GM23338 (cell line): ENCODE results near the gene FETUB. TPM values are rescaled to one million over a fixed set of nuclear protein-coding genes. Genes with fewer than 3 reads are reported as not detected.

Experiments
- ATAC-seq: fragments of 200-7000 bp; cut with Tn5 transposase; 3 replicates; pipeline ENCODE4 v1.9.1; 2020
- DNase-seq: peaks from one replicate; pipeline ENCODE4 v3.0.0-alpha.2; 2015; ENCODE audit warnings: low spot score
- H2AFZ ChIP-seq: fragments of 200-600 bp; sonication (generic); 2 replicates; pipeline ENCODE4 v1.8.0; 2016; ENCODE audit warnings: antibody characterized with exemption, mild to moderate bottlenecking, moderate library complexity
- H3F3A ChIP-seq: fragments of 200-600 bp; sonication (generic); replicated peaks from 2 replicates; pipeline ENCODE4 v1.8.0; 2017; ENCODE audit warnings: antibody characterized with exemption, mixed run types, low read depth
- H3K27ac ChIP-seq: fragments of 200-600 bp; sonication (generic); 2 replicates; pipeline ENCODE4 v1.6.1; 2016; ENCODE audit warnings: low read depth
- H3K27me3 ChIP-seq: fragments of 200-600 bp; sonication (generic); 2 replicates; pipeline ENCODE4 v1.8.0; 2016; ENCODE audit warnings: mild to moderate bottlenecking, mixed run types, moderate library complexity; ENCODE audit not compliant: insufficient read depth
- H3K36me3 ChIP-seq: fragments of 200-600 bp; sonication (generic); 2 replicates; pipeline ENCODE4 v1.8.0; 2016; ENCODE audit warnings: mild to moderate bottlenecking; ENCODE audit not compliant: insufficient read depth
- H3K4me1 ChIP-seq: fragments of 200-600 bp; sonication (generic); 2 replicates; pipeline ENCODE4 v1.8.0; 2016; ENCODE audit warnings: mild to moderate bottlenecking, moderate library complexity; ENCODE audit not compliant: insufficient read depth
- H3K4me2 ChIP-seq: fragments of 200-600 bp; sonication (generic); 2 replicates; pipeline ENCODE4 v1.7.1; 2017; ENCODE audit warnings: mixed run types
- H3K4me3 ChIP-seq: fragments of 200-600 bp; sonication (generic); 2 replicates; pipeline ENCODE4 v1.6.1; 2016; ENCODE audit warnings: mixed run types
- H3K79me2 ChIP-seq: fragments of 200-600 bp; sonication (generic); replicated peaks from 2 replicates; pipeline ENCODE4 v1.8.0; 2017; ENCODE audit warnings: mild to moderate bottlenecking; ENCODE audit not compliant: insufficient read depth
- H3K9me2 ChIP-seq: fragments of 200-600 bp; sonication (generic); 2 replicates; pipeline ENCODE4 v1.8.0; 2017; ENCODE audit not compliant: insufficient read depth
- H4K20me1 ChIP-seq: fragments of 200-600 bp; sonication (generic); replicated peaks from 2 replicates; pipeline ENCODE4 v1.8.0; 2017; ENCODE audit warnings: mild to moderate bottlenecking; ENCODE audit not compliant: insufficient read depth
- H3K27ac Mint-ChIP-seq: 2 replicates; pipeline ENCODE4 v1.8.0; 2020; ENCODE audit warnings: inconsistent platforms, mild to moderate bottlenecking, moderate library complexity, mixed read lengths
- H3K27me3 Mint-ChIP-seq: 3 replicates; pipeline ENCODE4 v1.8.0; 2022; ENCODE audit warnings: low read depth, mild to moderate bottlenecking, moderate library complexity, mixed read lengths, inconsistent platforms; ENCODE audit not compliant: insufficient read depth, poor library complexity
- H3K36me3 Mint-ChIP-seq: 3 replicates; pipeline ENCODE4 v1.8.0; 2021; ENCODE audit warnings: low read depth, mild to moderate bottlenecking, inconsistent platforms, moderate library complexity, mixed read lengths
- H3K4me1 Mint-ChIP-seq: 3 replicates; pipeline ENCODE4 v1.8.0; 2020; ENCODE audit warnings: mild to moderate bottlenecking, inconsistent platforms, mixed read lengths
- H3K4me3 Mint-ChIP-seq: 3 replicates; pipeline ENCODE4 v1.8.0; 2021; ENCODE audit warnings: moderate library complexity, mild to moderate bottlenecking, inconsistent platforms, mixed read lengths
- H3K9me3 Mint-ChIP-seq: 3 replicates; pipeline ENCODE4 v1.8.0; 2020; ENCODE audit warnings: moderate library complexity, mild to moderate bottlenecking, inconsistent platforms, mixed read lengths
- CREB1 ChIP-seq: fragments of 250-450 bp; sonication (Bioruptor Pico); IDR thresholded peaks from 2 replicates; pipeline ENCODE4 v1.5.0; 2020; ENCODE audit warnings: low read depth, mild to moderate bottlenecking, moderate library complexity
- EZH2 ChIP-seq: fragments of 200-600 bp; sonication (generic); IDR thresholded peaks from one replicate; pipeline ENCODE4 v1.8.0; 2017; ENCODE audit warnings: antibody characterized with exemption, mild to moderate bottlenecking, low read depth; ENCODE audit not compliant: unreplicated experiment
- EZH2phosphoT487 ChIP-seq: fragments of 200-600 bp; sonication (generic); IDR thresholded peaks from one replicate; pipeline ENCODE4 v1.8.1; 2018; ENCODE audit warnings: antibody characterized with exemption; ENCODE audit not compliant: unreplicated experiment
- JUNB ChIP-seq: IDR thresholded peaks from one replicate; pipeline ENCODE4 v1.6.1; 2016; ENCODE audit warnings: antibody characterized with exemption; ENCODE audit not compliant: unreplicated experiment
- NANOG ChIP-seq: IDR thresholded peaks from 2 replicates; pipeline ENCODE4 v1.6.1; 2016; ENCODE audit warnings: antibody characterized with exemption, borderline replicate concordance
- STAT1 ChIP-seq: IDR thresholded peaks from one replicate; pipeline ENCODE4 v1.6.1; 2016; ENCODE audit warnings: antibody characterized with exemption; ENCODE audit not compliant: unreplicated experiment
- ZNF114 ChIP-seq: fragments of 250-450 bp; sonication (Bioruptor Pico); IDR thresholded peaks from 2 replicates; pipeline ENCODE4 v1.5.0; 2020; ENCODE audit warnings: mild to moderate bottlenecking, moderate library complexity
- ZNF331 ChIP-seq: fragments of 250-450 bp; sonication (Bioruptor Pico); IDR thresholded peaks from 2 replicates; pipeline ENCODE4 v1.5.0; 2020; ENCODE audit warnings: low read depth, mild to moderate bottlenecking, moderate library complexity
- polyA plus RNA-seq: library from polyadenylated mRNA; unstranded; fragments of >200 nt; fragmentation: Nextera tagmentation; extraction: Ambion mirVana; gene quantifications from 2 replicates; pipeline ENCODE4 v1.2.1, GENCODE V29; 2016
- total RNA-seq: library from RNA; depleted of rRNA; stranded (reverse); fragments of >200 nt; shearing (Covaris generic); gene quantifications from 2 replicates; pipeline ENCODE4 v1.2.3, GENCODE V29; 2014
- TF ChIP-seq, protein P1 (sequence below), 2 experiments: fragments of 200-600 bp in 1 of 2; sonication (generic) in 1 of 2; conservative IDR thresholded peaks; 2 replicates each; pipeline versions ENCODE4 v1.5.1 to v1.6.1; 2016 to 2017; ENCODE audit warnings: antibody characterized with exemption in 2 of 2, low read depth in 2 of 2, mild to moderate bottlenecking in 2 of 2, moderate library complexity in 1 of 2
- TF ChIP-seq, protein P2 (sequence below): IDR thresholded peaks from 2 replicates; pipeline ENCODE4 v1.6.1; 2016; ENCODE audit warnings: antibody characterized with exemption
- TF ChIP-seq, protein P3 (sequence below): fragments of 250-450 bp; sonication (Bioruptor Pico); IDR thresholded peaks from 2 replicates; pipeline ENCODE4 v1.5.0; 2020; ENCODE audit warnings: mild to moderate bottlenecking, moderate library complexity
- TF ChIP-seq, protein P4 (sequence below): IDR thresholded peaks from one replicate; pipeline ENCODE4 v1.6.1; 2018; ENCODE audit warnings: antibody characterized with exemption; ENCODE audit not compliant: unreplicated experiment

The FETUB gene
- total and polyA plus RNA-seq, 2 experiments from 2014 or later = 0.26 TPM; not detected in 1

DNA sequence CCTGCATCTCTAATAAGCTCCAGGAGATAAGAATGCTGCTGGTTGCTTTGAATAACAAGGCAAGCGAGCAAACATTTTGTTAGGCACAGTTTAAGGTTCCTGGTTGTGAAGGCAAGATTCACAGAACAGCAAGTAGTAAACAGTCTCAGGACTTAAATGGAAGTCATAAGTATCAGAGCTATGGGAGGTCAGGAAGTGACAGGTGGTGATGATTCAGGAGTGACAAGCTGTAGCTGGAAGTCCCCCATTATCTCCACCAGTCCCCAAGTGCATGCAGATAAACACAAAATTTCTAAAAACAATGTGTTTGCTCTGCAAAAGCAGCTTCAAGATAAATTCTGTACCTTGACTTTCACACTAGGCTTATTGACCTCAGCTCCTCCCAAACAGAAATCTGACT is 3.3 kb downstream of the FETUB start:
- Histone ChIP-seq H2AFZ (no peak overlapping the region), H3K79me2 (no peaks in the 10 kb centered on the region), H3K27ac (no peak overlapping the region), H3K4me1 (peaks cover 33% of the 10 kb centered on the region), H3K27me3 (no peaks in the 10 kb centered on the region), H3K4me3 (no peak overlapping the region), H3K9me2 (no peaks in the 10 kb centered on the region), H4K20me1 (no peaks in the 10 kb centered on the region), H3K36me3 (no peaks in the 10 kb centered on the region), H3F3A (no peaks in the 10 kb centered on the region), H3K4me2 (peak overlapping the region; percentile 27)
- H3K27me3 Mint-ChIP-seq = peaks cover 1% of the 10 kb centered on the region
- ATAC-seq (peak; percentile 40; the same call in 2 of the 3 replicates), DNase-seq (peak; percentile 30)
- TF ChIP-seq, protein P1, sequence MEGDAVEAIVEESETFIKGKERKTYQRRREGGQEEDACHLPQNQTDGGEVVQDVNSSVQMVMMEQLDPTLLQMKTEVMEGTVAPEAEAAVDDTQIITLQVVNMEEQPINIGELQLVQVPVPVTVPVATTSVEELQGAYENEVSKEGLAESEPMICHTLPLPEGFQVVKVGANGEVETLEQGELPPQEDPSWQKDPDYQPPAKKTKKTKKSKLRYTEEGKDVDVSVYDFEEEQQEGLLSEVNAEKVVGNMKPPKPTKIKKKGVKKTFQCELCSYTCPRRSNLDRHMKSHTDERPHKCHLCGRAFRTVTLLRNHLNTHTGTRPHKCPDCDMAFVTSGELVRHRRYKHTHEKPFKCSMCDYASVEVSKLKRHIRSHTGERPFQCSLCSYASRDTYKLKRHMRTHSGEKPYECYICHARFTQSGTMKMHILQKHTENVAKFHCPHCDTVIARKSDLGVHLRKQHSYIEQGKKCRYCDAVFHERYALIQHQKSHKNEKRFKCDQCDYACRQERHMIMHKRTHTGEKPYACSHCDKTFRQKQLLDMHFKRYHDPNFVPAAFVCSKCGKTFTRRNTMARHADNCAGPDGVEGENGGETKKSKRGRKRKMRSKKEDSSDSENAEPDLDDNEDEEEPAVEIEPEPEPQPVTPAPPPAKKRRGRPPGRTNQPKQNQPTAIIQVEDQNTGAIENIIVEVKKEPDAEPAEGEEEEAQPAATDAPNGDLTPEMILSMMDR (conservative IDR thresholded peaks at IDR 0.05; ENCODE audit: low read depth in 2 of 2) = no peak
- TF ChIP-seq ZNF114 (CRISPR knock-in tag) (no peak), ZNF331 (CRISPR knock-in tag) (no peak), NANOG (no peak), JUNB (no peak), STAT1 (no peak), EZH2 (no peak), CREB1 (CRISPR knock-in tag) (no peak), EZH2phosphoT487 (no peak)
- TF ChIP-seq, protein P2, sequence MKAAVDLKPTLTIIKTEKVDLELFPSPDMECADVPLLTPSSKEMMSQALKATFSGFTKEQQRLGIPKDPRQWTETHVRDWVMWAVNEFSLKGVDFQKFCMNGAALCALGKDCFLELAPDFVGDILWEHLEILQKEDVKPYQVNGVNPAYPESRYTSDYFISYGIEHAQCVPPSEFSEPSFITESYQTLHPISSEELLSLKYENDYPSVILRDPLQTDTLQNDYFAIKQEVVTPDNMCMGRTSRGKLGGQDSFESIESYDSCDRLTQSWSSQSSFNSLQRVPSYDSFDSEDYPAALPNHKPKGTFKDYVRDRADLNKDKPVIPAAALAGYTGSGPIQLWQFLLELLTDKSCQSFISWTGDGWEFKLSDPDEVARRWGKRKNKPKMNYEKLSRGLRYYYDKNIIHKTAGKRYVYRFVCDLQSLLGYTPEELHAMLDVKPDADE = no peak
- TF ChIP-seq, protein P3, sequence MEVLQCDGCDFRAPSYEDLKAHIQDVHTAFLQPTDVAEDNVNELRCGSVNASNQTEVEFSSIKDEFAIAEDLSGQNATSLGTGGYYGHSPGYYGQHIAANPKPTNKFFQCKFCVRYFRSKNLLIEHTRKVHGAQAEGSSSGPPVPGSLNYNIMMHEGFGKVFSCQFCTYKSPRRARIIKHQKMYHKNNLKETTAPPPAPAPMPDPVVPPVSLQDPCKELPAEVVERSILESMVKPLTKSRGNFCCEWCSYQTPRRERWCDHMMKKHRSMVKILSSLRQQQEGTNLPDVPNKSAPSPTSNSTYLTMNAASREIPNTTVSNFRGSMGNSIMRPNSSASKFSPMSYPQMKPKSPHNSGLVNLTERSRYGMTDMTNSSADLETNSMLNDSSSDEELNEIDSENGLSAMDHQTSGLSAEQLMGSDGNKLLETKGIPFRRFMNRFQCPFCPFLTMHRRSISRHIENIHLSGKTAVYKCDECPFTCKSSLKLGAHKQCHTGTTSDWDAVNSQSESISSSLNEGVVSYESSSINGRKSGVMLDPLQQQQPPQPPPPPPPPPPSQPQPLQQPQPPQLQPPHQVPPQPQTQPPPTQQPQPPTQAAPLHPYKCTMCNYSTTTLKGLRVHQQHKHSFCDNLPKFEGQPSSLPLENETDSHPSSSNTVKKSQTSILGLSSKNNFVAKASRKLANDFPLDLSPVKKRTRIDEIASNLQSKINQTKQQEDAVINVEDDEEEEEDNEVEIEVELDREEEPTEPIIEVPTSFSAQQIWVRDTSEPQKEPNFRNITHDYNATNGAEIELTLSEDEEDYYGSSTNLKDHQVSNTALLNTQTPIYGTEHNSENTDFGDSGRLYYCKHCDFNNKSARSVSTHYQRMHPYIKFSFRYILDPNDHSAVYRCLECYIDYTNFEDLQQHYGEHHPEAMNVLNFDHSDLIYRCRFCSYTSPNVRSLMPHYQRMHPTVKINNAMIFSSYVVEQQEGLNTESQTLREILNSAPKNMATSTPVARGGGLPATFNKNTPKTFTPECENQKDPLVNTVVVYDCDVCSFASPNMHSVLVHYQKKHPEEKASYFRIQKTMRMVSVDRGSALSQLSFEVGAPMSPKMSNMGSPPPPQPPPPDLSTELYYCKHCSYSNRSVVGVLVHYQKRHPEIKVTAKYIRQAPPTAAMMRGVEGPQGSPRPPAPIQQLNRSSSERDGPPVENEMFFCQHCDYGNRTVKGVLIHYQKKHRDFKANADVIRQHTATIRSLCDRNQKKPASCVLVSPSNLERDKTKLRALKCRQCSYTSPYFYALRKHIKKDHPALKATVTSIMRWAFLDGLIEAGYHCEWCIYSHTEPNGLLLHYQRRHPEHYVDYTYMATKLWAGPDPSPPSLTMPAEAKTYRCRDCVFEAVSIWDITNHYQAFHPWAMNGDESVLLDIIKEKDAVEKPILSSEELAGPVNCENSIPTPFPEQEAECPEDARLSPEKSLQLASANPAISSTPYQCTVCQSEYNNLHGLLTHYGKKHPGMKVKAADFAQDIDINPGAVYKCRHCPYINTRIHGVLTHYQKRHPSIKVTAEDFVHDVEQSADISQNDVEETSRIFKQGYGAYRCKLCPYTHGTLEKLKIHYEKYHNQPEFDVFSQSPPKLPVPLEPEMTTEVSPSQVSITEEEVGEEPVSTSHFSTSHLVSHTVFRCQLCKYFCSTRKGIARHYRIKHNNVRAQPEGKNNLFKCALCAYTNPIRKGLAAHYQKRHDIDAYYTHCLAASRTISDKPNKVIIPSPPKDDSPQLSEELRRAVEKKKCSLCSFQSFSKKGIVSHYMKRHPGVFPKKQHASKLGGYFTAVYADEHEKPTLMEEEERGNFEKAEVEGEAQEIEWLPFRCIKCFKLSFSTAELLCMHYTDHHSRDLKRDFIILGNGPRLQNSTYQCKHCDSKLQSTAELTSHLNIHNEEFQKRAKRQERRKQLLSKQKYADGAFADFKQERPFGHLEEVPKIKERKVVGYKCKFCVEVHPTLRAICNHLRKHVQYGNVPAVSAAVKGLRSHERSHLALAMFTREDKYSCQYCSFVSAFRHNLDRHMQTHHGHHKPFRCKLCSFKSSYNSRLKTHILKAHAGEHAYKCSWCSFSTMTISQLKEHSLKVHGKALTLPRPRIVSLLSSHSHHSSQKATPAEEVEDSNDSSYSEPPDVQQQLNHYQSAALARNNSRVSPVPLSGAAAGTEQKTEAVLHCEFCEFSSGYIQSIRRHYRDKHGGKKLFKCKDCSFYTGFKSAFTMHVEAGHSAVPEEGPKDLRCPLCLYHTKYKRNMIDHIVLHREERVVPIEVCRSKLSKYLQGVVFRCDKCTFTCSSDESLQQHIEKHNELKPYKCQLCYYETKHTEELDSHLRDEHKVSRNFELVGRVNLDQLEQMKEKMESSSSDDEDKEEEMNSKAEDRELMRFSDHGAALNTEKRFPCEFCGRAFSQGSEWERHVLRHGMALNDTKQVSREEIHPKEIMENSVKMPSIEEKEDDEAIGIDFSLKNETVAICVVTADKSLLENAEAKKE = no peak
- TF ChIP-seq, protein P4, sequence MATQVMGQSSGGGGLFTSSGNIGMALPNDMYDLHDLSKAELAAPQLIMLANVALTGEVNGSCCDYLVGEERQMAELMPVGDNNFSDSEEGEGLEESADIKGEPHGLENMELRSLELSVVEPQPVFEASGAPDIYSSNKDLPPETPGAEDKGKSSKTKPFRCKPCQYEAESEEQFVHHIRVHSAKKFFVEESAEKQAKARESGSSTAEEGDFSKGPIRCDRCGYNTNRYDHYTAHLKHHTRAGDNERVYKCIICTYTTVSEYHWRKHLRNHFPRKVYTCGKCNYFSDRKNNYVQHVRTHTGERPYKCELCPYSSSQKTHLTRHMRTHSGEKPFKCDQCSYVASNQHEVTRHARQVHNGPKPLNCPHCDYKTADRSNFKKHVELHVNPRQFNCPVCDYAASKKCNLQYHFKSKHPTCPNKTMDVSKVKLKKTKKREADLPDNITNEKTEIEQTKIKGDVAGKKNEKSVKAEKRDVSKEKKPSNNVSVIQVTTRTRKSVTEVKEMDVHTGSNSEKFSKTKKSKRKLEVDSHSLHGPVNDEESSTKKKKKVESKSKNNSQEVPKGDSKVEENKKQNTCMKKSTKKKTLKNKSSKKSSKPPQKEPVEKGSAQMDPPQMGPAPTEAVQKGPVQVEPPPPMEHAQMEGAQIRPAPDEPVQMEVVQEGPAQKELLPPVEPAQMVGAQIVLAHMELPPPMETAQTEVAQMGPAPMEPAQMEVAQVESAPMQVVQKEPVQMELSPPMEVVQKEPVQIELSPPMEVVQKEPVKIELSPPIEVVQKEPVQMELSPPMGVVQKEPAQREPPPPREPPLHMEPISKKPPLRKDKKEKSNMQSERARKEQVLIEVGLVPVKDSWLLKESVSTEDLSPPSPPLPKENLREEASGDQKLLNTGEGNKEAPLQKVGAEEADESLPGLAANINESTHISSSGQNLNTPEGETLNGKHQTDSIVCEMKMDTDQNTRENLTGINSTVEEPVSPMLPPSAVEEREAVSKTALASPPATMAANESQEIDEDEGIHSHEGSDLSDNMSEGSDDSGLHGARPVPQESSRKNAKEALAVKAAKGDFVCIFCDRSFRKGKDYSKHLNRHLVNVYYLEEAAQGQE = no peak
- H3K36me3 Mint-ChIP-seq = no peaks in the 10 kb centered on the region
- no peaks in the 10 kb centered on the region for H3K9me3 Mint-ChIP-seq
- no peak overlapping the region for H3K4me3 Mint-ChIP-seq
- H3K27ac Mint-ChIP-seq = no peak overlapping the region
- peaks cover 29% of the 10 kb centered on the region for H3K4me1 Mint-ChIP-seq
